Esophagus muscularis mucosa (tissue), 4 donors: ENCODE measurements around the gene MEF2A. TPM values are rescaled to one million over a fixed set of nuclear protein-coding genes. Genes with fewer than 3 reads are reported as not detected.

Experiments
- DNase-seq: peaks from one replicate; pipeline ENCODE4 v3.0.0-alpha.2; 2017; ENCODE audit errors: extremely low spot score
- H3K27ac ChIP-seq, 4 donors: fragments of 200-600 bp; sonication (generic); replicated peaks in 1 of 4; 1 replicate in 3 of 4; 2 replicates in 1 of 4; pipeline ENCODE4 v1.5.1; 2016 to 2019; ENCODE audit warnings: mild to moderate bottlenecking in 1 of 4
- H3K27me3 ChIP-seq, 4 donors: fragments of 200-600 bp; sonication (generic); one replicate each; pipeline versions ENCODE4 v1.5.1 to v1.6.0; 2016 to 2019
- H3K36me3 ChIP-seq, 4 donors: fragments of 200-600 bp; sonication (generic); one replicate each; pipeline ENCODE4 v1.5.1; 2016 to 2019
- H3K4me1 ChIP-seq, 4 donors: fragments of 200-600 bp; sonication (generic); one replicate each; pipeline ENCODE4 v1.5.1; 2016 to 2019
- H3K4me3 ChIP-seq, 4 donors: fragments of 200-600 bp; sonication (generic); 1 replicate in 2 of 4; 2 replicates in 2 of 4; pipeline ENCODE4 v1.5.1; 2016 to 2019; ENCODE audit warnings: mild to moderate bottlenecking in 4 of 4, moderate library complexity in 1 of 4
- H3K9me3 ChIP-seq, 4 donors: fragments of 200-600 bp; sonication (generic); 1 replicate in 3 of 4; 2 replicates in 1 of 4; pipeline ENCODE4 v1.5.1; 2016 to 2019
- CTCF ChIP-seq, 3 experiments: fragments of 200-600 bp in 2 of 3; fragments of 450-650 bp in 1 of 3; sonication (generic) in 2 of 3; IDR thresholded peaks; one replicate each; pipeline ENCODE4 v1.5.1; 2017 to 2019; ENCODE audit warnings: antibody characterized with exemption in 3 of 3, mild to moderate bottlenecking in 2 of 3, moderate library complexity in 1 of 3
- EP300 ChIP-seq: sonication (generic); formaldehyde crosslinking; IDR thresholded peaks from one replicate; pipeline ENCODE4 v1.6.1; 2017; ENCODE audit warnings: antibody characterized with exemption
- POLR2A ChIP-seq: fragments of 450-650 bp; IDR thresholded peaks from one replicate; pipeline ENCODE4 v1.6.1; 2017; ENCODE audit warnings: antibody characterized with exemption, moderate library complexity, mild to moderate bottlenecking, low read depth
- POLR2AphosphoS5 ChIP-seq, 2 donors: sonication (generic); formaldehyde crosslinking; IDR thresholded peaks; one replicate each; pipeline ENCODE4 v1.6.1; 2017; ENCODE audit warnings: antibody characterized with exemption in 2 of 2
- WGBS: methylation state at CpG from one replicate; pipeline ENCODE4 v1.1.5; 2018; 5-methylcytosine and 5-hydroxymethylcytosine counted together
- intact Hi-C: fragments of 100-400 bp; cut with DNase I; formaldehyde crosslinking; loops from one replicate; pipeline ENCODE4 v1.15.1; 2023
- total RNA-seq, 4 donors: library from RNA; depleted of rRNA; stranded (reverse); fragments of >200 nt; gene quantifications; one replicate each; pipeline versions ENCODE4 v1.1.0 to v1.2.1, GENCODE V29; 2016

Gene MEF2A
- total RNA-seq, 4 donors from 2014 or later: 63.1 to 76.7 (median 73.3) TPM

DNA sequence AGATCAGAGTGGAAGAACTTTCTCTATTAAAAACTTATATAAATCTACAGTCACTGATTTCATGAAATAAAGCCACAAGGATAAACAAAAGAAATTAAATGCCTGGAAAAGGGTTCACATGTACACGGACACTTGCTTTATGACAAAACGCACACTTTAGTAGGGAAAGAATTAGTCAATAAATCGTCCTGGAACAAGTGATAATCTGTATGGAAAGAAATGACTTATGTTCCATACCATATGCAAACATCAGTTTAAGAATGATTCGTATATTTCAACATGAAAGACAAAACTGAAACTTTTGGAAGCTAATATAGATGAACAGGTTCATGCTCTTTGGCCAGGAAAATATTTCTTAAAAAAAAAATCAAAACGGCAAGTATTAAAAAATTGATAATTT is 40.2 kb downstream of the MEF2A start:
- Histone ChIP-seq H3K36me3 (no peaks in the 10 kb centered on the region), H3K9me3 (no peaks in the 10 kb centered on the region), H3K4me1 (peaks cover 28 to 48% (median 46%) of the 10 kb centered on the region in 4 donors), H3K27me3 (no peaks in the 10 kb centered on the region), H3K4me3 (no peak overlapping the region), H3K27ac (no peak overlapping the region)
- WGBS: 77% methylated on average over 5 of the region's 5 CpGs
- TF ChIP-seq CTCF (IDR thresholded peaks at IDR 0.05) (no peak), POLR2AphosphoS5 (IDR thresholded peaks at IDR 0.05) (no peak), EP300 (no peak), POLR2A (no peak)
- no peak for DNase-seq
- intact Hi-C loops: no loop called here

DNA sequence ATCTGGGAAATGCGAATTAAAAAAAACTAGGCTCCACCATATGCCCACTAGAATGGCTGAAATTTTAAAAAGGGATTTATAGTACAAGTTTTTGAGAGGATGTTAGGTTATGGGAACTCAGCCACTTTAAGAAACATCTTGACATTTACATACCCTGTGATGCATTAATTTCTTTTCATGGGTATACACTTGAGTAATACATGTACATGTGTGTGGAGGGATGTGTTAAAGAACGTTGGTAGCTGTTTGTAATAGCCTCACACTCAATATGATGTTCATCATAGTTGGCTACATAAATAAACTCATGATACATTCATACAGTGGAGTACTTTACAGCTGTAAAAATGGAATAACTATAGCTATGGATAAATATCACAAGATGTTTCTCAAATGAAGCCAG is 40.9 kb downstream of the MEF2A start:
- H3K27me3 ChIP-seq: no peaks in the 10 kb centered on the region
- TF ChIP-seq POLR2A (no peak), POLR2AphosphoS5 (IDR thresholded peaks at IDR 0.05) (no peak), CTCF (IDR thresholded peaks at IDR 0.05) (no peak), EP300 (no peak)
- intact Hi-C loops: no loop called here
- 67% methylated on average over 2 of the region's 2 CpGs for WGBS
- H3K36me3 ChIP-seq: no peaks in the 10 kb centered on the region
- no peak overlapping the region for H3K4me3 ChIP-seq
- no peak overlapping the region for H3K27ac ChIP-seq
- no peaks in the 10 kb centered on the region for H3K9me3 ChIP-seq
- no peak for DNase-seq
- H3K4me1 ChIP-seq: peaks cover 29 to 51% (median 49%) of the 10 kb centered on the region in 4 donors

GRCh38 chr15:99613481-99613880 is 47.7 kb downstream of the MEF2A start:
- intact Hi-C loops: no loop called here
- Histone ChIP-seq H3K4me3 (no peak overlapping the region), H3K36me3 (no peaks in the 10 kb centered on the region), H3K27ac (no peak overlapping the region), H3K27me3 (no peaks in the 10 kb centered on the region), H3K9me3 (no peaks in the 10 kb centered on the region), H3K4me1 (peaks cover 59 to 67% (median 62%) of the 10 kb centered on the region in 4 donors)
- no peak for TF ChIP-seq CTCF (IDR thresholded peaks at IDR 0.05)
- no peak for TF ChIP-seq POLR2A
- TF ChIP-seq EP300: no peak
- no peak for TF ChIP-seq POLR2AphosphoS5 (IDR thresholded peaks at IDR 0.05)
- DNase-seq: no peak
- 90% methylated on average over 3 of the region's 3 CpGs for WGBS

DNA sequence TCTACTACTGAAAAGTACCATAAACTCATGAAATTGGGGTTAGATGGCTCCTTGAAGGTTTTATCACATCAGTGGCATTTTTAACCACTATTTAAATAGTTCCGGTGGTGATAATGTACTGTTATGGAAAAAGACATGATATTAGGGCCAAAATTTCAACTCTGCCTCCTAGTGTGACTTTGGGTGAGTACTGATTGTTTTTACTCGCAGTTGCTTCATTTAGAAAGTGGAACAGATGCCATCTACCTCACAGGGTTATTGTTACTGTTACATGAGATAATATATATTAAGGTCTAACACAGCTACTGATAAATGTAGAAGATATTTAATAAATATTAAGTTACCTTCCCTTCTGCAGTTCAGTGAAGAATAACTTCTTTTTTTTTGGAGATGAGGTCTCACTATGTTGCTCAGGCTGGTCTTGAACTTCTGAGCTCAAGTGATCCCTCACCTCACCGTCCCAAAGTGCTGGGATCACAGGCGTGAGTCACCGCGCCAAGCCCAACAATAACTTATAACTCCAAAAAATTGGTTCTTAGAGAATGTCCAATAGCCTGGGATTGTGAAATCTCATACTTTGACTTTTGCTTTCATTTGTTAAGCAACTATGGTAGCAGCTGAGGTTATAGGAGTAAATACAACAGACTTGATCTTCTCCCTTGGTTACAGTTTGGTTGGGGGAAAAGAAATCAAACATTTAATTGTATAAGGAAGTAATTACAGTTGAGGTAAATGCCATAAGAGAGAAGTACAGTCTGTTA is 48.3 kb downstream of the MEF2A start:
- Histone ChIP-seq H3K9me3 (no peaks in the 10 kb centered on the region), H3K27me3 (no peaks in the 10 kb centered on the region), H3K27ac (no peak overlapping the region), H3K36me3 (no peaks in the 10 kb centered on the region), H3K4me3 (no peak overlapping the region), H3K4me1 (peaks cover 60 to 73% (median 64%) of the 10 kb centered on the region in 4 donors)
- WGBS: 83% methylated on average over 6 of the region's 6 CpGs
- intact Hi-C loops: no loop called here
- DNase-seq: no peak
- no peak for TF ChIP-seq POLR2A
- TF ChIP-seq EP300: no peak
- TF ChIP-seq POLR2AphosphoS5 (IDR thresholded peaks at IDR 0.05): no peak
- no peak for TF ChIP-seq CTCF (IDR thresholded peaks at IDR 0.05)
